Tongue (tissue), 2 donors: ENCODE data around the gene CNNM2. TPM values are rescaled to one million over a fixed set of nuclear protein-coding genes. Genes with fewer than 3 reads are reported as not detected.
"Not testable (repeated sequence)": the region's sequence is repeated elsewhere in the genome, so short reads cannot be mapped to it uniquely, and the experiment has no call there.

Experiments used
- DNase-seq: peaks from one replicate; pipeline ENCODE4 v3.0.0-alpha.2; 2015
- total RNA-seq: library from RNA; depleted of rRNA; stranded (reverse); fragments of >200 nt; gene quantifications from one replicate; pipeline ENCODE4 v1.2.3, GENCODE V29; 2014

CNNM2 gene
- total RNA-seq, 1 donor from 2014 or later: 13.2 TPM

- no peak for DNase-seq
Measured at GRCh38 chr10:103041391-103041790, 123.3 kb downstream of the CNNM2 start.

- no peak for DNase-seq
Measured at GRCh38 chr10:103042129-103042528, 124.0 kb downstream of the CNNM2 start.

- no peak for DNase-seq
Measured at GRCh38 chr10:103042908-103043307, 124.8 kb downstream of the CNNM2 start.

- peak; percentile 34 for DNase-seq
Measured at GRCh38 chr10:103044942-103045489, 126.9 kb downstream of the CNNM2 start.

- no peak for DNase-seq
Measured at GRCh38 chr10:103045961-103046360, 127.9 kb downstream of the CNNM2 start.

GRCh38 chr10:103047381-103047780 lies 129.3 kb downstream of the CNNM2 start:
- DNase-seq: no peak

GRCh38 chr10:103049237-103049636 lies 131.1 kb downstream of the CNNM2 start:
- DNase-seq: no peak

GRCh38 chr10:103053659-103054581 lies 135.8 kb downstream of the CNNM2 start:
- peak; percentile 46 for DNase-seq

GRCh38 chr10:103054621-103055020 lies 136.5 kb downstream of the CNNM2 start:
- no peak for DNase-seq

- no peak for DNase-seq
Measured at GRCh38 chr10:103055105-103055504, 137.0 kb downstream of the CNNM2 start.

- no peak for DNase-seq
Measured at GRCh38 chr10:103058034-103058433, 139.9 kb downstream of the CNNM2 start.

GRCh38 chr10:103060575-103060974 lies 142.5 kb downstream of the CNNM2 start:
- no peak for DNase-seq

GRCh38 chr10:103062854-103063590 lies 144.9 kb downstream of the CNNM2 start:
- no peak for DNase-seq

GRCh38 chr10:103064956-103065355 lies 146.9 kb downstream of the CNNM2 start:
- DNase-seq: no peak

GRCh38 chr10:103066141-103067098 lies 148.3 kb downstream of the CNNM2 start:
- no peak for DNase-seq

- DNase-seq: not testable (repeated sequence)
Measured at GRCh38 chr10:103067099-103067477, 149.0 kb downstream of the CNNM2 start.

- no peak for DNase-seq
Measured at GRCh38 chr10:103067484-103067883, 149.4 kb downstream of the CNNM2 start.

GRCh38 chr10:103067956-103068355 lies 149.9 kb downstream of the CNNM2 start:
- DNase-seq: no peak

- DNase-seq: peak; percentile 73
Measured at GRCh38 chr10:103069453-103070331, 151.6 kb downstream of the CNNM2 start.

- DNase-seq: no peak
Measured at GRCh38 chr10:103072276-103072675, 154.2 kb downstream of the CNNM2 start.

- no peak for DNase-seq
Measured at GRCh38 chr10:103072891-103073290, 154.8 kb downstream of the CNNM2 start.
